ENCODE results near the gene ZFYVE26.

GRCh38 chr14:67787673-67788072, 28.7 kb downstream of the ZFYVE26 start:
- TF ChIP-seq, protein P1, sequence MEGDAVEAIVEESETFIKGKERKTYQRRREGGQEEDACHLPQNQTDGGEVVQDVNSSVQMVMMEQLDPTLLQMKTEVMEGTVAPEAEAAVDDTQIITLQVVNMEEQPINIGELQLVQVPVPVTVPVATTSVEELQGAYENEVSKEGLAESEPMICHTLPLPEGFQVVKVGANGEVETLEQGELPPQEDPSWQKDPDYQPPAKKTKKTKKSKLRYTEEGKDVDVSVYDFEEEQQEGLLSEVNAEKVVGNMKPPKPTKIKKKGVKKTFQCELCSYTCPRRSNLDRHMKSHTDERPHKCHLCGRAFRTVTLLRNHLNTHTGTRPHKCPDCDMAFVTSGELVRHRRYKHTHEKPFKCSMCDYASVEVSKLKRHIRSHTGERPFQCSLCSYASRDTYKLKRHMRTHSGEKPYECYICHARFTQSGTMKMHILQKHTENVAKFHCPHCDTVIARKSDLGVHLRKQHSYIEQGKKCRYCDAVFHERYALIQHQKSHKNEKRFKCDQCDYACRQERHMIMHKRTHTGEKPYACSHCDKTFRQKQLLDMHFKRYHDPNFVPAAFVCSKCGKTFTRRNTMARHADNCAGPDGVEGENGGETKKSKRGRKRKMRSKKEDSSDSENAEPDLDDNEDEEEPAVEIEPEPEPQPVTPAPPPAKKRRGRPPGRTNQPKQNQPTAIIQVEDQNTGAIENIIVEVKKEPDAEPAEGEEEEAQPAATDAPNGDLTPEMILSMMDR (IDR thresholded peaks at IDR 0.05 in 2 of 3, conservative IDR thresholded peaks at IDR 0.05 in 1 of 3; ENCODE audit: borderline replicate concordance in 1 of 3, insufficient read depth in 1 of 3, low read depth in 2 of 3, low read length in 2 of 3), result no peak
- no peak for TF ChIP-seq POLR2A (IDR thresholded peaks at IDR 0.05; ENCODE audit: borderline replicate concordance, extremely low read depth, insufficient read depth, insufficient read length)
- no peak for TF ChIP-seq ELF1 (IDR thresholded peaks at IDR 0.05; ENCODE audit: borderline replicate concordance, low read depth)
- no peak for TF ChIP-seq EGR1 (IDR thresholded peaks at IDR 0.05; ENCODE audit: low read depth)
- no peak for TF ChIP-seq ZBTB33 (IDR thresholded peaks at IDR 0.05; ENCODE audit: extremely low read depth, insufficient replicate concordance, low read length)
- TF ChIP-seq POLR2AphosphoS5 (IDR thresholded peaks at IDR 0.05; ENCODE audit: low read depth, low read length), result no peak
- TF ChIP-seq ATF3 (IDR thresholded peaks at IDR 0.05), result no peak
- no peak for TF ChIP-seq YY1 (IDR thresholded peaks at IDR 0.05; ENCODE audit: extremely low read depth, insufficient replicate concordance, low read depth, low read length)
- TF ChIP-seq FOSL1 (IDR thresholded peaks at IDR 0.05; ENCODE audit: low read depth), result no peak
- no peak for TF ChIP-seq MAX (IDR thresholded peaks at IDR 0.05)
